Kidney tubule cell (primary cell): ENCODE results near the gene NCSTN.
"Not testable (repeated sequence)": the region's sequence is repeated elsewhere in the genome, so short reads cannot be mapped to it uniquely, and the experiment has no call there.

ENCODE experiments used
- DNase-seq: peaks from one replicate; pipeline ENCODE4 v3.0.0-alpha.2; 2018; ENCODE audit warnings: low spot score

The NCSTN gene

GRCh38 chr1:160371756-160372155 is 28.6 kb downstream of the NCSTN start:
- no peak for DNase-seq

- no peak for DNase-seq
Measured at GRCh38 chr1:160373696-160374095, 30.5 kb downstream of the NCSTN start.

GRCh38 chr1:160374306-160375110 is 31.3 kb downstream of the NCSTN start:
- DNase-seq: peak; percentile 7

- DNase-seq: peak; percentile 47
Measured at GRCh38 chr1:160375788-160376524, 32.8 kb downstream of the NCSTN start.

GRCh38 chr1:160376525-160377131 is 33.4 kb downstream of the NCSTN start:
- peak; percentile 66 for DNase-seq

- peak; percentile 55 for DNase-seq
Measured at GRCh38 chr1:160377585-160378206, 34.5 kb downstream of the NCSTN start.

- not testable (repeated sequence) for DNase-seq
Measured at GRCh38 chr1:160384812-160385211, 41.6 kb downstream of the NCSTN start.

- DNase-seq: not testable (repeated sequence)
Measured at GRCh38 chr1:160388406-160388805, 45.2 kb downstream of the NCSTN start.

- DNase-seq: no peak
Measured at GRCh38 chr1:160394673-160395072, 51.5 kb downstream of the NCSTN start.

- no peak for DNase-seq
Measured at GRCh38 chr1:160397651-160398050, 54.5 kb downstream of the NCSTN start.

GRCh38 chr1:160398823-160399222 is 55.6 kb downstream of the NCSTN start:
- peak; percentile 57 for DNase-seq

GRCh38 chr1:160399544-160400222 is 56.5 kb downstream of the NCSTN start:
- DNase-seq: no peak

GRCh38 chr1:160400223-160400645 is 57.1 kb downstream of the NCSTN start, which contains the start of gene VANGL2:
VANGL2 (plus strand) TSS chr1:160400564; CDS start chr1:160415838, 15,274 bp downstream.
- DNase-seq: peak; percentile 80

- DNase-seq: no peak
Measured at GRCh38 chr1:160400646-160401486, 57.7 kb downstream of the NCSTN start.

- no peak for DNase-seq
Measured at GRCh38 chr1:160401487-160401805, 58.3 kb downstream of the NCSTN start.

- DNase-seq: peak; percentile 28
Measured at GRCh38 chr1:160402001-160402795, 59.0 kb downstream of the NCSTN start.

GRCh38 chr1:160403244-160403643 is 60.1 kb downstream of the NCSTN start:
- no peak for DNase-seq

- peak; percentile 21 for DNase-seq
Measured at GRCh38 chr1:160404094-160404493, 60.9 kb downstream of the NCSTN start.

- no peak for DNase-seq
Measured at GRCh38 chr1:160405331-160405877, 62.2 kb downstream of the NCSTN start.
